GM23248 (cell line): ENCODE results near the gene VAV2. TPM values are rescaled to one million over a fixed set of nuclear protein-coding genes. Genes with fewer than 3 reads are reported as not detected.

Source experiments
- DNase-seq: peaks from one replicate; pipeline ENCODE4 v3.0.0-alpha.2; 2015
- H2AFZ ChIP-seq: fragments of 200-600 bp; sonication (generic); 2 replicates; pipeline ENCODE4 v1.6.1; 2016; ENCODE audit warnings: antibody characterized with exemption
- H3F3A ChIP-seq: fragments of 200-600 bp; sonication (generic); 2 replicates; pipeline ENCODE4 v1.6.1; 2016; ENCODE audit warnings: mild to moderate bottlenecking, antibody characterized with exemption, mixed run types; ENCODE audit not compliant: insufficient read depth
- H3K27ac ChIP-seq: fragments of 200-600 bp; sonication (generic); 2 replicates; pipeline ENCODE4 v1.5.1; 2016; ENCODE audit warnings: mild to moderate bottlenecking
- H3K27me3 ChIP-seq: fragments of 200-600 bp; sonication (generic); replicated peaks from 2 replicates; pipeline ENCODE4 v1.6.1; 2016; ENCODE audit warnings: mild to moderate bottlenecking; ENCODE audit not compliant: insufficient read depth
- H3K36me3 ChIP-seq: fragments of 200-600 bp; sonication (generic); 2 replicates; pipeline ENCODE4 v1.6.1; 2016; ENCODE audit warnings: low read depth, mild to moderate bottlenecking
- H3K4me1 ChIP-seq: fragments of 200-600 bp; sonication (generic); 2 replicates; pipeline ENCODE4 v1.6.1; 2016; ENCODE audit warnings: mild to moderate bottlenecking; ENCODE audit not compliant: insufficient read depth
- H3K4me2 ChIP-seq: fragments of 200-600 bp; sonication (generic); one replicate; pipeline ENCODE4 v1.6.1; 2016; ENCODE audit warnings: mild to moderate bottlenecking; ENCODE audit not compliant: unreplicated experiment
- H3K4me3 ChIP-seq: fragments of 200-600 bp; sonication (generic); 2 replicates; pipeline ENCODE4 v1.5.1; 2016; ENCODE audit warnings: mild to moderate bottlenecking
- H3K79me2 ChIP-seq: fragments of 200-600 bp; sonication (generic); 2 replicates; pipeline ENCODE4 v1.6.1; 2016; ENCODE audit warnings: mild to moderate bottlenecking; ENCODE audit not compliant: insufficient read depth
- H3K9ac ChIP-seq: fragments of 200-600 bp; sonication (generic); 2 replicates; pipeline ENCODE4 v1.6.1; 2016; ENCODE audit warnings: mild to moderate bottlenecking
- H3K9me2 ChIP-seq: fragments of 200-600 bp; sonication (generic); 2 replicates; pipeline ENCODE4 v1.6.1; 2016; ENCODE audit warnings: mixed run types, mild to moderate bottlenecking, moderate library complexity; ENCODE audit not compliant: insufficient read depth
- H3K9me3 ChIP-seq: fragments of 200-600 bp; sonication (generic); one replicate; pipeline ENCODE4 v1.6.1; 2017; ENCODE audit warnings: low read depth
- H4K20me1 ChIP-seq: fragments of 200-600 bp; sonication (generic); 2 replicates; pipeline ENCODE4 v1.6.0; 2016; ENCODE audit not compliant: insufficient read depth
- EZH2 ChIP-seq: fragments of 200-600 bp; sonication (generic); IDR thresholded peaks from 2 replicates; pipeline ENCODE4 v1.6.1; 2018; ENCODE audit warnings: antibody characterized with exemption, mild to moderate bottlenecking; ENCODE audit not compliant: insufficient read depth, poor library complexity, severe bottlenecking
- EZH2phosphoT487 ChIP-seq: fragments of 200-600 bp; sonication (generic); IDR thresholded peaks from 2 replicates; pipeline ENCODE4 v1.6.1; 2018; ENCODE audit warnings: antibody characterized with exemption, moderate library complexity, mild to moderate bottlenecking, low read depth; ENCODE audit not compliant: insufficient read depth
- WGBS, 2 experiments: methylation state at CpG; one replicate each; pipeline ENCODE4 v1.1.6; 2015 to 2017; ENCODE audit warnings: low lambda C conversion rate in 2 of 2, low coverage in 1 of 2; ENCODE audit errors: missing lambda C conversion rate in 2 of 2; 5-methylcytosine and 5-hydroxymethylcytosine counted together
- in situ Hi-C: fragments of 300-500 bp; cut with MboI; formaldehyde crosslinking; loops from 2 replicates; pipeline ENCODE4 v1.15.0; 2020
- polyA plus RNA-seq: library from polyadenylated mRNA; unstranded; fragments of >200 nt; fragmentation: Nextera tagmentation; extraction: Ambion mirVana; gene quantifications from 2 replicates; pipeline ENCODE4 v1.2.1, GENCODE V29; 2016
- total RNA-seq: library from RNA; depleted of rRNA; stranded (reverse); fragments of >200 nt; shearing (Covaris generic); gene quantifications from 2 replicates; pipeline ENCODE4 v1.2.3, GENCODE V29; 2014

The VAV2 gene
- total and polyA plus RNA-seq, 2 experiments from 2014 or later: 6.7 to 9.0 TPM

- H3K9me2 ChIP-seq: no peaks in the 10 kb centered on the region
- no peak overlapping the region for H3K4me3 ChIP-seq
- H3K4me1 ChIP-seq: no peaks in the 10 kb centered on the region
- H3K27me3 ChIP-seq: no peaks in the 10 kb centered on the region
- H2AFZ ChIP-seq: no peak overlapping the region
- H3K9ac ChIP-seq: no peak overlapping the region
- H3K36me3 ChIP-seq: no peaks in the 10 kb centered on the region
- in situ Hi-C loops: no loop called here
- DNase-seq: no peak
- H3K79me2 ChIP-seq: peaks cover 74% of the 10 kb centered on the region
- no peaks in the 10 kb centered on the region for H3K9me3 ChIP-seq
- H3K4me2 ChIP-seq: no peak overlapping the region
- no peaks in the 10 kb centered on the region for H4K20me1 ChIP-seq
- 94 to 96% methylated on average over 13 to 14 of the region's 14 CpGs for WGBS, 2 experiments
- no peaks in the 10 kb centered on the region for H3F3A ChIP-seq
- TF ChIP-seq EZH2 (no peak), EZH2phosphoT487 (no peak)
- H3K27ac ChIP-seq: no peak overlapping the region
These were observed 46.0 kb downstream of the VAV2 start for GRCh38 chr9:133945977-133946753.

GRCh38 chr9:133945314-133945975 lies 46.7 kb downstream of the VAV2 start:
- H3K9ac ChIP-seq: no peak overlapping the region
- H3K9me2 ChIP-seq: no peaks in the 10 kb centered on the region
- H3F3A ChIP-seq: no peaks in the 10 kb centered on the region
- no peak for DNase-seq
- WGBS, 2 experiments: 81% methylated on average over 10 to 13 of the region's 13 CpGs
- H4K20me1 ChIP-seq: no peaks in the 10 kb centered on the region
- no peaks in the 10 kb centered on the region for H3K4me1 ChIP-seq
- no peaks in the 10 kb centered on the region for H3K9me3 ChIP-seq
- no peaks in the 10 kb centered on the region for H3K36me3 ChIP-seq
- TF ChIP-seq EZH2 (no peak), EZH2phosphoT487 (no peak)
- H3K27ac ChIP-seq: no peak overlapping the region
- no peak overlapping the region for H3K4me2 ChIP-seq
- H3K4me3 ChIP-seq: no peak overlapping the region
- in situ Hi-C loops: no loop called here
- no peak overlapping the region for H2AFZ ChIP-seq
- peaks cover 67% of the 10 kb centered on the region for H3K79me2 ChIP-seq
- H3K27me3 ChIP-seq: no peaks in the 10 kb centered on the region

GRCh38 chr9:133944746-133945135 lies 47.4 kb downstream of the VAV2 start:
- Histone ChIP-seq H3K4me3 (no peak overlapping the region), H3K4me1 (no peaks in the 10 kb centered on the region), H3K36me3 (no peaks in the 10 kb centered on the region), H3K79me2 (peaks cover 63% of the 10 kb centered on the region), H3F3A (no peaks in the 10 kb centered on the region), H3K27me3 (no peaks in the 10 kb centered on the region), H3K27ac (no peak overlapping the region), H3K4me2 (no peak overlapping the region), H3K9ac (no peak overlapping the region), H3K9me3 (no peaks in the 10 kb centered on the region), H4K20me1 (no peaks in the 10 kb centered on the region), H2AFZ (no peak overlapping the region), H3K9me2 (no peaks in the 10 kb centered on the region)
- peak; percentile 42 for DNase-seq
- TF ChIP-seq EZH2 (no peak), EZH2phosphoT487 (no peak)
- 81 to 88% methylated on average over 14 of the region's 14 CpGs for WGBS, 2 experiments
- in situ Hi-C loops: no loop called here

- in situ Hi-C loops: no loop called here
- Histone ChIP-seq H2AFZ (no peak overlapping the region), H3K4me1 (no peaks in the 10 kb centered on the region), H4K20me1 (no peaks in the 10 kb centered on the region), H3K79me2 (peaks cover 56% of the 10 kb centered on the region), H3K36me3 (no peaks in the 10 kb centered on the region), H3K4me3 (no peak overlapping the region), H3K4me2 (no peak overlapping the region), H3K9ac (no peak overlapping the region), H3K27ac (no peak overlapping the region), H3K27me3 (no peaks in the 10 kb centered on the region), H3K9me3 (no peaks in the 10 kb centered on the region), H3F3A (no peaks in the 10 kb centered on the region), H3K9me2 (no peaks in the 10 kb centered on the region)
- TF ChIP-seq EZH2 (no peak), EZH2phosphoT487 (no peak)
- DNase-seq: no peak
- WGBS, 2 experiments: 82 to 85% methylated on average over 27 to 29 of the region's 30 CpGs
These were observed 48.1 kb downstream of the VAV2 start for GRCh38 chr9:133943781-133944745.
